Calu3 (cell line): Measurements from ENCODE around the gene MS4A18. TPM values are rescaled to one million over a fixed set of nuclear protein-coding genes. Genes with fewer than 3 reads are reported as not detected.

Experiments
- BruUV-seq: library from RNA; stranded (reverse); fragments of 400-500 nt; replicated peaks from 2 replicates; lab custom pipeline; 2021; lab: Mats Ljungman, UMichigan
- CTCF ChIA-PET: fragments of 300-600 bp; sonication (Branson Sonifier 250); formaldehyde crosslinking; loops from one replicate; lab custom pipeline; 2022; ENCODE audit warnings: antibody characterized with exemption; lab: Charles Lee
- DNase-seq: peaks from one replicate; pipeline ENCODE4 v3.0.0; 2022
- H3K27ac Mint-ChIP-seq: one replicate; pipeline ENCODE4 v1.8.0; 2022; ENCODE audit warnings: mixed read lengths; ENCODE audit not compliant: unreplicated experiment
- H3K27me3 Mint-ChIP-seq: one replicate; pipeline ENCODE4 v1.8.0; 2022; ENCODE audit warnings: mixed read lengths; ENCODE audit not compliant: unreplicated experiment
- H3K36me3 Mint-ChIP-seq: one replicate; pipeline ENCODE4 v1.8.0; 2022; ENCODE audit warnings: mild to moderate bottlenecking, moderate library complexity, mixed read lengths; ENCODE audit not compliant: insufficient read depth, unreplicated experiment
- H3K4me1 Mint-ChIP-seq: one replicate; pipeline ENCODE4 v1.8.0; 2022; ENCODE audit warnings: mild to moderate bottlenecking, low read depth, mixed read lengths; ENCODE audit not compliant: unreplicated experiment
- H3K4me3 Mint-ChIP-seq: one replicate; pipeline ENCODE4 v1.8.0; 2022; ENCODE audit warnings: mild to moderate bottlenecking, low read depth, moderate library complexity, mixed read lengths; ENCODE audit not compliant: unreplicated experiment
- H3K9me3 Mint-ChIP-seq: one replicate; pipeline ENCODE4 v1.8.0; 2022; ENCODE audit warnings: low read depth, mixed read lengths; ENCODE audit not compliant: unreplicated experiment
- intact Hi-C: fragments of 100-400 bp; cut with micrococcal nuclease; formaldehyde crosslinking; loops from one replicate; pipeline ENCODE4 v1.10.0; 2022; ENCODE audit not compliant: unreplicated experiment
- total RNA-seq: library from RNA; stranded (reverse); gene quantifications from 2 replicates; pipeline ENCODE4 v1.2.3, GENCODE V29; 2022
- TF ChIP-seq, protein P1 (sequence below): fragments of 200-600 bp; IDR thresholded peaks from one replicate; pipeline ENCODE4 v1.8.0; 2022; ENCODE audit warnings: antibody characterized with exemption; ENCODE audit not compliant: unreplicated experiment

The MS4A18 gene
- total RNA-seq, 1 experiment from 2014 or later: not detected

- DNase-seq: no peak
- CTCF ChIA-PET: interaction anchor here (0.8 kb wide), 1 partner anchor 8 kb away, joined by 3 read pairs; the partner anchor contains the start of gene MS4A8
- peaks cover 17% of the 10 kb centered on the region for H3K27me3 Mint-ChIP-seq
- BruUV-seq: no TSS peak
- H3K4me1 Mint-ChIP-seq: no peaks in the 10 kb centered on the region
- peaks cover 4% of the 10 kb centered on the region for H3K9me3 Mint-ChIP-seq
- H3K27ac Mint-ChIP-seq: no peak overlapping the region
- no peaks in the 10 kb centered on the region for H3K36me3 Mint-ChIP-seq
- intact Hi-C loops: no loop called here
- H3K4me3 Mint-ChIP-seq: no peak overlapping the region
- TF ChIP-seq, protein P1, sequence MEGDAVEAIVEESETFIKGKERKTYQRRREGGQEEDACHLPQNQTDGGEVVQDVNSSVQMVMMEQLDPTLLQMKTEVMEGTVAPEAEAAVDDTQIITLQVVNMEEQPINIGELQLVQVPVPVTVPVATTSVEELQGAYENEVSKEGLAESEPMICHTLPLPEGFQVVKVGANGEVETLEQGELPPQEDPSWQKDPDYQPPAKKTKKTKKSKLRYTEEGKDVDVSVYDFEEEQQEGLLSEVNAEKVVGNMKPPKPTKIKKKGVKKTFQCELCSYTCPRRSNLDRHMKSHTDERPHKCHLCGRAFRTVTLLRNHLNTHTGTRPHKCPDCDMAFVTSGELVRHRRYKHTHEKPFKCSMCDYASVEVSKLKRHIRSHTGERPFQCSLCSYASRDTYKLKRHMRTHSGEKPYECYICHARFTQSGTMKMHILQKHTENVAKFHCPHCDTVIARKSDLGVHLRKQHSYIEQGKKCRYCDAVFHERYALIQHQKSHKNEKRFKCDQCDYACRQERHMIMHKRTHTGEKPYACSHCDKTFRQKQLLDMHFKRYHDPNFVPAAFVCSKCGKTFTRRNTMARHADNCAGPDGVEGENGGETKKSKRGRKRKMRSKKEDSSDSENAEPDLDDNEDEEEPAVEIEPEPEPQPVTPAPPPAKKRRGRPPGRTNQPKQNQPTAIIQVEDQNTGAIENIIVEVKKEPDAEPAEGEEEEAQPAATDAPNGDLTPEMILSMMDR: no peak
Observed at GRCh38 chr11:60691661-60692060, 32.9 kb upstream of the MS4A18 start.

DNA sequence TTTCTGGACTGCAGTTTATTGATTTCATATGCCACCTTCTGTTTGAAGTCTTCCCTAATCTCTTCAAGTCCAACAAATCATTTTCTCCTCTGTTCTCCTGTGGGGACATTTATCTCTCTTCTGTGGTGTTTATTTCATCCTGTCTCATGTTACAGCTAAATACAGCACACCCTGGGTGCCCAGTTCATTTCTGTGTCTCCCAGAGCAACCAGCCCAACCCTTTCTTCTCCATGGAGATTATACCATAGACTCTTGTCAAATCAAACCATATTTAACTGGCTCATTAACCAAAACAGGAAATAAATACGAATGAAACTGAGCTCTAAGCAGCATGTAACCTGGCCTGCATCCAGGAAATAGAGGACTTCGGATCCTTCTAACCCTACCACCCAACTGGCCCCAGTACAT, 25.2 kb upstream of the MS4A18 start, which contains the start of gene MS4A8:
Gene MS4A8 (plus strand): TSS at position 329 of the 408 bp plus-strand sequence. CDS start 1,249 bp downstream, outside the sequence.
- no TSS peak for BruUV-seq
- peak; percentile 33 for DNase-seq
- Mint-ChIP-seq H3K4me1 (no peaks in the 10 kb centered on the region), H3K27ac (no peak within 1 kb of the TSS), H3K27me3 (peaks cover 17% of the 10 kb centered on the region), H3K36me3 (no peaks in the 10 kb centered on the region), H3K9me3 (no peaks in the 10 kb centered on the region), H3K4me3 (no peak within 1 kb of the TSS)
- CTCF ChIA-PET: interaction anchor here (1.0 kb wide), 2 partner anchors 8 to 63 kb away, joined by 3 read pairs; no protein-coding TSS in a partner anchor
- intact Hi-C loops: no loop called here
- TF ChIP-seq, protein P1: no peak

- DNase-seq: no peak
- no TSS peak for BruUV-seq
- Mint-ChIP-seq H3K27me3 (peaks cover 16% of the 10 kb centered on the region), H3K4me3 (no peak overlapping the region), H3K27ac (no peak overlapping the region), H3K36me3 (no peaks in the 10 kb centered on the region), H3K9me3 (no peaks in the 10 kb centered on the region), H3K4me1 (no peaks in the 10 kb centered on the region)
- CTCF ChIA-PET: interaction anchor here (1.0 kb wide), 2 partner anchors 9 to 63 kb away, joined by 3 read pairs; no protein-coding TSS in a partner anchor
- TF ChIP-seq, protein P1: no peak
- intact Hi-C loops: no loop called here
Observed at GRCh38 chr11:60699936-60700335, 24.6 kb upstream of the MS4A18 start.

DNA sequence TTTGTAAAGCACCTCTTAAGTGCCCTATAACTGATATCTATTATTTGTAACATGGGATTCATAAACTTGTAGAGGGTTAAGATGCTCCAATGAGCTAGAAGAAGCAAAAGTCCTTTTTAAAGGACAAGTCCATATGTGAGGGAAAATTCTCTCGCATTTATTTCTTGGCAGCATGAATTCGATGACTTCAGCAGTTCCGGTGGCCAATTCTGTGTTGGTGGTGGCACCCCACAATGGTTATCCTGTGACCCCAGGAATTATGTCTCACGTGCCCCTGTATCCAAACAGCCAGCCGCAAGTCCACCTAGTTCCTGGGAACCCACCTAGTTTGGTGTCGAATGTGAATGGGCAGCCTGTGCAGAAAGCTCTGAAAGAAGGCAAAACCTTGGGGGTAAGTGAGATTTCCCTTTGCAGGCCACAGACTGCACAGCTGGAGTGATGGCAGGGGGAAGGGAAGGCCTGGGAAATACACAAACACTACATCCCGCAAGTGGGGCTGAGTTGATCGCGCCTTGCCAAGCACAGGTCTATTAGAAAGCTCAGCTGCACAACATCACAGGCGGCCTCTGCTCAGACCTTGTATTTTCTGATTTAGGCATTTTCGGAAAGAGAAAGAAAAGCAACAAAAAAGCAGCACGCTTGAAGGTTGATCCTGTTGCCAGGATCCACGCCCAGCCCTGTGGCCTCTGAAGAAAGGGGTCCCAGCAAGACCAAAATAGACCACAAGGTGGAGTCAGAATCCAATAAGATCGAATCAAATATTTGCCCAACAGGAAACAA, 23.6 kb upstream of the MS4A18 start:
- DNase-seq: peak; percentile 52
- H3K36me3 Mint-ChIP-seq: no peaks in the 10 kb centered on the region
- H3K27me3 Mint-ChIP-seq: peaks cover 6% of the 10 kb centered on the region
- intact Hi-C loops: loop anchor here (1.0 kb wide), 1 partner anchor 55 kb away; the partner anchor contains the start of gene MS4A15
- TF ChIP-seq, protein P1: peak; percentile 43
- H3K4me3 Mint-ChIP-seq: no peak overlapping the region
- CTCF ChIA-PET: interaction anchor here (0.8 to 1.1 kb wide), 2 partner anchors 62 to 641 kb away, joined by 3 read pairs; no protein-coding TSS in a partner anchor
- no TSS peak for BruUV-seq
- no peaks in the 10 kb centered on the region for H3K9me3 Mint-ChIP-seq
- no peak overlapping the region for H3K27ac Mint-ChIP-seq
- no peaks in the 10 kb centered on the region for H3K4me1 Mint-ChIP-seq
